Type B pancreatic cell (in vitro differentiated cells): Measurements from ENCODE around the gene LRP1B. TPM values are rescaled to one million over a fixed set of nuclear protein-coding genes. Genes with fewer than 3 reads are reported as not detected.
"Not testable (repeated sequence)": the region's sequence is repeated elsewhere in the genome, so short reads cannot be mapped to it uniquely, and the experiment has no call there.

Experiments used
- DNase-seq: peaks from one replicate; pipeline ENCODE4 v3.0.0; 2021; ENCODE audit warnings: mixed read lengths; ENCODE audit not compliant: unreplicated experiment; ENCODE audit errors: extremely low spot score
- H3K27ac Mint-ChIP-seq: 2 replicates; pipeline ENCODE4 v1.8.0; 2021; ENCODE audit warnings: mild to moderate bottlenecking, mixed read lengths
- H3K27me3 Mint-ChIP-seq: 2 replicates; pipeline ENCODE4 v1.8.0; 2021; ENCODE audit warnings: mixed read lengths
- H3K36me3 Mint-ChIP-seq: 2 replicates; pipeline ENCODE4 v1.8.0; 2021; ENCODE audit warnings: mixed read lengths
- H3K4me1 Mint-ChIP-seq: one replicate; pipeline ENCODE4 v1.8.0; 2021; ENCODE audit warnings: mixed read lengths; ENCODE audit not compliant: unreplicated experiment
- H3K4me3 Mint-ChIP-seq: 2 replicates; pipeline ENCODE4 v1.8.0; 2021; ENCODE audit warnings: mild to moderate bottlenecking, mixed read lengths
- H3K9me3 Mint-ChIP-seq: 2 replicates; pipeline ENCODE4 v1.8.0; 2021; ENCODE audit warnings: mixed read lengths
- CTCF ChIP-seq: fragments of 200-600 bp; sonication (generic); conservative IDR thresholded peaks from 2 replicates; pipeline ENCODE4 v1.5.0; 2021; ENCODE audit warnings: antibody characterized with exemption, mild to moderate bottlenecking
- total RNA-seq: library from RNA; stranded (reverse); gene quantifications from 2 replicates; pipeline ENCODE4 v1.2.1, GENCODE V29; 2021; ENCODE audit warnings: low replicate concordance

Gene LRP1B
- total RNA-seq, 1 donor from 2014 or later: 16.0 TPM

- Mint-ChIP-seq H3K4me1 (no peaks in the 10 kb centered on the region), H3K9me3 (no peaks in the 10 kb centered on the region), H3K27ac (no peak overlapping the region), H3K4me3 (no peak overlapping the region), H3K36me3 (no peaks in the 10 kb centered on the region), H3K27me3 (peaks cover 16% of the 10 kb centered on the region)
- no peak for DNase-seq
- TF ChIP-seq CTCF: no peak
Measured at GRCh38 chr2:140351692-140352091, 1779.1 kb downstream of the LRP1B start.

- H3K36me3 Mint-ChIP-seq: no peaks in the 10 kb centered on the region
- no peak for DNase-seq
- no peaks in the 10 kb centered on the region for H3K9me3 Mint-ChIP-seq
- no peaks in the 10 kb centered on the region for H3K4me1 Mint-ChIP-seq
- H3K27me3 Mint-ChIP-seq: peaks cover 21% of the 10 kb centered on the region
- TF ChIP-seq CTCF: no peak
- no peak overlapping the region for H3K4me3 Mint-ChIP-seq
- no peak overlapping the region for H3K27ac Mint-ChIP-seq
Measured at GRCh38 chr2:140349695-140350094, 1781.1 kb downstream of the LRP1B start.

GRCh38 chr2:140348826-140349225 lies 1782.0 kb downstream of the LRP1B start:
- DNase-seq: no peak
- Mint-ChIP-seq H3K9me3 (no peaks in the 10 kb centered on the region), H3K4me3 (no peak overlapping the region), H3K27ac (no peak overlapping the region), H3K27me3 (peaks cover 24% of the 10 kb centered on the region), H3K36me3 (no peaks in the 10 kb centered on the region), H3K4me1 (no peaks in the 10 kb centered on the region)
- TF ChIP-seq CTCF: no peak

GRCh38 chr2:140344838-140345237 lies 1786.0 kb downstream of the LRP1B start:
- no peaks in the 10 kb centered on the region for H3K36me3 Mint-ChIP-seq
- peaks cover 25% of the 10 kb centered on the region for H3K27me3 Mint-ChIP-seq
- no peaks in the 10 kb centered on the region for H3K9me3 Mint-ChIP-seq
- H3K4me1 Mint-ChIP-seq: no peaks in the 10 kb centered on the region
- H3K27ac Mint-ChIP-seq: no peak overlapping the region
- TF ChIP-seq CTCF: no peak
- H3K4me3 Mint-ChIP-seq: no peak overlapping the region
- no peak for DNase-seq

GRCh38 chr2:140344266-140344665 lies 1786.5 kb downstream of the LRP1B start:
- not testable (repeated sequence) for H3K27ac Mint-ChIP-seq, H3K4me1 Mint-ChIP-seq, H3K36me3 Mint-ChIP-seq, DNase-seq, H3K4me3 Mint-ChIP-seq, H3K9me3 Mint-ChIP-seq
- peaks cover 25% of the 10 kb centered on the region for H3K27me3 Mint-ChIP-seq

GRCh38 chr2:140338795-140339194 lies 1792.0 kb downstream of the LRP1B start:
- no peak for DNase-seq
- H3K4me3 Mint-ChIP-seq: no peak overlapping the region
- TF ChIP-seq CTCF: no peak
- H3K9me3 Mint-ChIP-seq: no peaks in the 10 kb centered on the region
- H3K27ac Mint-ChIP-seq: no peak overlapping the region
- H3K36me3 Mint-ChIP-seq: no peaks in the 10 kb centered on the region
- no peaks in the 10 kb centered on the region for H3K4me1 Mint-ChIP-seq
- H3K27me3 Mint-ChIP-seq: peaks cover 37% of the 10 kb centered on the region
